Measurements from ENCODE around the gene AUTS2. TPM values are rescaled to one million over a fixed set of nuclear protein-coding genes. Genes with fewer than 3 reads are reported as not detected.

AUTS2 gene
- total RNA-seq, 1 donor from 2014 or later = 5.2 TPM

GRCh38 chr7:69996121-69996520 is 397.8 kb downstream of the AUTS2 start:
- ATAC-seq (ENCODE audit: poor library complexity) = peak; percentile 61
- intact Hi-C loops (cut with DNase I) = no loop called here
- no peak for DNase-seq

GRCh38 chr7:70000737-70001348 is 402.6 kb downstream of the AUTS2 start:
- DNase-seq = no peak
- intact Hi-C loops (cut with DNase I) = no loop called here
- no peak for ATAC-seq (ENCODE audit: poor library complexity)

GRCh38 chr7:70005480-70005879 is 407.2 kb downstream of the AUTS2 start:
- ATAC-seq (ENCODE audit: poor library complexity) = no peak
- intact Hi-C loops (cut with DNase I) = no loop called here
- no peak for DNase-seq

- intact Hi-C loops (cut with DNase I) = no loop called here
- DNase-seq (no peak), ATAC-seq (ENCODE audit: poor library complexity) (no peak)
These were observed 407.6 kb downstream of the AUTS2 start for GRCh38 chr7:70005891-70006260.

GRCh38 chr7:70006261-70006920 is 408.1 kb downstream of the AUTS2 start:
- no peak for DNase-seq
- ATAC-seq (ENCODE audit: poor library complexity) = peak; percentile 39
- intact Hi-C loops (cut with DNase I) = no loop called here

- intact Hi-C loops (cut with DNase I) = no loop called here
- ATAC-seq (ENCODE audit: poor library complexity) (no peak), DNase-seq (no peak)
These were observed 410.2 kb downstream of the AUTS2 start for GRCh38 chr7:70008466-70008865.

GRCh38 chr7:70014472-70015177 is 416.4 kb downstream of the AUTS2 start:
- intact Hi-C loops (cut with DNase I) = no loop called here
- DNase-seq (no peak), ATAC-seq (ENCODE audit: poor library complexity) (no peak)

GRCh38 chr7:70015353-70015752 is 417.1 kb downstream of the AUTS2 start:
- ATAC-seq (ENCODE audit: poor library complexity) (no peak), DNase-seq (no peak)
- intact Hi-C loops (cut with DNase I) = no loop called here

- ATAC-seq (ENCODE audit: poor library complexity) (peak; percentile 80), DNase-seq (no peak)
- intact Hi-C loops (cut with DNase I) = no loop called here
These were observed 417.9 kb downstream of the AUTS2 start for GRCh38 chr7:70016044-70016770.

GRCh38 chr7:70017357-70017756 is 419.1 kb downstream of the AUTS2 start:
- DNase-seq = no peak
- intact Hi-C loops (cut with DNase I) = no loop called here
- ATAC-seq (ENCODE audit: poor library complexity) = no peak

- DNase-seq (no peak), ATAC-seq (ENCODE audit: poor library complexity) (no peak)
- intact Hi-C loops (cut with DNase I) = no loop called here
These were observed 420.4 kb downstream of the AUTS2 start for GRCh38 chr7:70018700-70019099.

- intact Hi-C loops (cut with DNase I) = loop anchor here (10.0 kb wide), 1 partner anchor 63 kb away; no protein-coding TSS in a partner anchor
- ATAC-seq (ENCODE audit: poor library complexity) = no peak
- no peak for DNase-seq
These were observed 429.6 kb downstream of the AUTS2 start for GRCh38 chr7:70027867-70028266.

- no peak for DNase-seq
- intact Hi-C loops (cut with DNase I) = loop anchor here (10.0 kb wide), 1 partner anchor 64 kb away; no protein-coding TSS in a partner anchor
- ATAC-seq (ENCODE audit: poor library complexity) = no peak
These were observed 430.3 kb downstream of the AUTS2 start for GRCh38 chr7:70028620-70029019.

- DNase-seq (no peak), ATAC-seq (ENCODE audit: poor library complexity) (no peak)
- intact Hi-C loops (cut with DNase I) = loop anchor here (10.0 kb wide), 1 partner anchor 65 kb away; no protein-coding TSS in a partner anchor
These were observed 431.7 kb downstream of the AUTS2 start for GRCh38 chr7:70029993-70030392.

- ATAC-seq (ENCODE audit: poor library complexity) (no peak), DNase-seq (no peak)
- intact Hi-C loops (cut with DNase I) = no loop called here
These were observed 432.5 kb downstream of the AUTS2 start for GRCh38 chr7:70030745-70031144.

GRCh38 chr7:70031245-70031644 is 433.0 kb downstream of the AUTS2 start:
- DNase-seq (no peak), ATAC-seq (ENCODE audit: poor library complexity) (no peak)
- intact Hi-C loops (cut with DNase I) = no loop called here

- intact Hi-C loops (cut with DNase I) = no loop called here
- ATAC-seq (ENCODE audit: poor library complexity) = no peak
These were observed 434.4 kb downstream of the AUTS2 start for GRCh38 chr7:70032649-70033048.

GRCh38 chr7:70033226-70033625 is 435.0 kb downstream of the AUTS2 start:
- intact Hi-C loops (cut with DNase I) = no loop called here
- no peak for ATAC-seq (ENCODE audit: poor library complexity)
- DNase-seq = no peak

More at GRCh38 chr7:70032649-70033048, 434.4 kb downstream of the AUTS2 start:
- DNase-seq = no peak

GRCh38 chr7:70034999-70035398 is 436.7 kb downstream of the AUTS2 start:
- no peak for DNase-seq
- ATAC-seq (ENCODE audit: poor library complexity) = no peak
- intact Hi-C loops (cut with DNase I) = no loop called here
